DMS114 treated with DMSO at 0.1 percent for 48 hours (cell line): ENCODE measurements around the gene ADAMTS13.

Experiments used
- DNase-seq: peaks from one replicate; lab custom pipeline; 2025; ENCODE audit not compliant: unreplicated experiment; lab: John Stamatoyannopoulos, UW

The ADAMTS13 gene

GRCh38 chr9:133489253-133490190, 67.4 kb downstream of the ADAMTS13 start:
- DNase-seq = no peak

DNA sequence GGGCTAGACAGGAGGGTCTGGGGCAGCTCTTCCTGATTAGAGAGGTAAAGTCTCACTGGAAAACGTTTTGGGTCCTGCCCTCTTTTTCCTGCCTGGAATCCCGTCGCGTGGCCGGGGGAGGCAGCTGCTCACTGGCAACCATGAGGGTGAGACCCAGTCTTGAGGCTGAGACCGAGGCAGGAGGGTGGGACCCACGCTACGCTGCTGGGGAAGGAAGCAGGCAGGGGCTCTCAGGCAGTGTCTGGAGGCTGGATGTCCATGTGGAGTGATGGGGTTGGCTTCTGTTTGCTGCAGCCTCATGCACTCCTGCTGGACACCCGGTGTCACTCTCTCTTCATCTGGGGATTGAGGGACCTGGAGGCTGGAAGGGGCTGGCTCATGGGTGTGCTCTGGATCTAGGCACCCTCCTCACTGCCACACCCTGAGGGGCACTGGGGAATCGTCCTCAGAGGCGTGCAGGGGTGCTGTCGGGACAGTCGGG, 68.1 kb downstream of the ADAMTS13 start:
- DNase-seq = no peak

DNA sequence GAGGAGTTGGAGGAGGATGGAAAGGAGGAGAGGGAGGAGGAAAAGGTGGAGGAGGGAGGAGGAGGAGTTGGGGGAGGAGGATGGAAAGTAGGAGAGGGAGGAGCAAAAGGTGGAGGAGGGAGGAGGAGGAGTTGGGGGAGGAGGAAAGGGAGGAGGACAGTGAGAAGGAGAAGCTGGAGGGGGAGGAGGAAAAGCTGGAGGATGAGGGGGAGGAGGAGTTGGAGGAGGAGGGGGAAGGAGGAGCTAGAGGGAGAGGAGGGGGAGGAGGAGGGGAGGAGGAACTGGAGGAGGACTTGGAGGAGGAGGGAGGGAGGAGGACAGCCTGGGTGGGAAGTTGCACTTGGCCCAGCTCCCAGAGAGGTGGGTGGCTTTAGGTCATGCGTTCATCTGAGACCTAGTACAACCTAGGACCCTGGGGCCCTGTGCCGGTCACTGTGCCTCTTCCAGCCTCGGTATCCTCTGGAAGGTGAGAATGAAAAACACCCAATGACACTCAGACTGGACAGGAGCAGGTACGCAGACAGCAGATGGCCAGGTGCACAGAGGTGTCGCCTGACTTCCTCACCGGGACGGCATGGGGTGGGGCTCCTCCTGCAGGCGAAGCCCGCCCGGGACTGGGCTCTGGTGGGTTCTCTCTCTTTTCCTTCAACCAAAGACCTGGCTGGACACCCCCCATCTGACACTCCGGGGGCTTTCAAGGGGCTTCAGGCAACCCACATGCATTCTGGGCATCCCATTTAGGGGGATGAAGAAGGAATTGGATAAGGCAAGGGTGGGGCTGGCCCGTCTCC, 68.9 kb downstream of the ADAMTS13 start:
- no peak for DNase-seq

DNA sequence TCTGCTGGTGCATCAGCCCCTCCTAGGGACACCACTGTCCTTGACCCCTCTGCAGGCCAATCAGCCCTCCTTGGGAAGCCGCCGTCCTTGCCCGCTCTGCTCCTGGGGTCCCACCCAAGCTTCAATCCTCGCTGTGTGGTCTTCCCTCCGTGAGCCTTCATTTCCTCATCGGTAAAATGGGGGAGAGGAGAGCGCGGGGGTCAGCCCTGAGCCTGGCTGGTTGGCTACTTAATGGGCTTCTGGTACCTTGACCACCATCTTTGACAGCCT, 69.4 kb downstream of the ADAMTS13 start:
- no peak for DNase-seq

DNA sequence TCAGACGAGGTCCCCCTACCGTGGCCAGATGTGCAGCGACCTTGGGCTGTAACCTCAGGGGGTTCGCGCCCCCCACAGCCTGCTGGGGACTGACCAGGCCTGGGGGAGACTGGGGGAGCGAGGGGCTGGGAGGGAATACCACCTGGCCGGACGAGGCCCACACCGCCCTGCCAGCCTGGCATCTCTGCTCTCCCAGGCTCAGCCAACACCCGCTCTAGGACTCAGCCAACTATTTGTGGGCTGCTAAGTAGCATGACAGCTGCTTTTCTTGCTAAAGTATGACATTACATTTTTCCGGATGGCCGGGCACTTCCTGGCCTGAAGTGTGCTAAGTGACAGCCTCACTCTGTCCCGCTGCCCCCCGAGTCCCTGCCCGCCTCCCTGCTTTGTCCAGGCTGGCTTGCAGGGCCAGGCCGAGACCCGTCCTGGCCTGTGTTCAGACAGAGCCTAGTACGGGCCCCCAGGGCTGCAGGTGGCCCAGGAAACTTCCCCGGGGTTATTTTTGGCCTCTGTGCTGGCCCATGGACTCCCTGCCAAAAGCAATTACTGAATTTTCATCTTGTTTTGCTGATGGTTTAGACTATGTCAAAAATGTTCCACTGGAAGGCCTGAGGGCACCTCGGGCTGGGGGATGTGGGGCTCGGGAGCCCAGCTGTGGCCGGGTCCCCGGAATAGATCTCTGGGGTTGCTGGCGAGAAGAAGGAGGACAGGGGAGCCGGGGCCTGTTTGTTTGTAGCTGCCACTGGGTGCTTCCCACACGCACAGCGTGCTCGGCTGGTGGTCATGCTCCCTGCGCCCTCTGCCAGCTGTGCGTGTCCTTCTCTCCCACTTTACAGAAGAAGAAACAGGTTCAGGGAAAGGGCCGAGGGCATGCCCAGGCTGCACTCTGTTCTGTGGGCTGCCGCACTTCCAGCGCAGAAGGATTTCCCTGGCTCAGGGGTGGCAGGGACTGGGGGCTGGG, 70.2 kb downstream of the ADAMTS13 start:
- no peak for DNase-seq

GRCh38 chr9:133493428-133493827, 71.3 kb downstream of the ADAMTS13 start:
- no peak for DNase-seq

DNA sequence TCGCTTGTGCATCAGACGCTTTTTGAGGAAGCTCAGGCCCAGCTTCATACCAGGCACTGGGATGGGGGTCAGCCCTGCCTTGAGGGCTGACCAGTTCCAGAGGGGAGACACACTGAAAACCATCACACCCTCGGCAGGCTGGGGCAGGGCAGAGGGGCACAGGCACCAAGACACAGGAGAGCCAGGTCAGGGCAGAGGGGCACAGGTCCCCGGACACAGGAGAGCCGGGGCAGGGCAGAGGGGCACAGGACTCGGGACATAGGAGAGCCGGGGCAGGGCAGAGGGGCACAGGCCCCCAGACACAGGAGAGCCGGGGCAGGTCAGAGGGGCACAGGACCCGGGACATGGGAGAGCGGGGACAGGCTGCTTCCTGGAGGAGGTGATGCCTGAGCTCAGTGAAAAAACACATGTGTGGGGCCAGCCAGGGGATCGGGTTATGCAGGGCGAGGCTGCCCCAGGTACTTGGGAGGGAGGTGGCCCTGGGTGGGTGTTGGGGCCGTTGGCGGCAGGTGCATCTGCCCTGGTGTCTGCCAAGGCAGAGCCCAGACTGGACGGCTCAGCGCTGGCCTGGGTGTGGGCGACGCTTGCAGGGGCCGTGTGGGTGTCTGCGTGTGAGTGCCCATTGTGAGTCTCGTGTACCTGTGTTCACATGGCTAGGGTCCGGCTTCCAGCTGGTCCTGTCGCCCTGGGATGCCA, 71.8 kb downstream of the ADAMTS13 start:
- DNase-seq = no peak

DNA sequence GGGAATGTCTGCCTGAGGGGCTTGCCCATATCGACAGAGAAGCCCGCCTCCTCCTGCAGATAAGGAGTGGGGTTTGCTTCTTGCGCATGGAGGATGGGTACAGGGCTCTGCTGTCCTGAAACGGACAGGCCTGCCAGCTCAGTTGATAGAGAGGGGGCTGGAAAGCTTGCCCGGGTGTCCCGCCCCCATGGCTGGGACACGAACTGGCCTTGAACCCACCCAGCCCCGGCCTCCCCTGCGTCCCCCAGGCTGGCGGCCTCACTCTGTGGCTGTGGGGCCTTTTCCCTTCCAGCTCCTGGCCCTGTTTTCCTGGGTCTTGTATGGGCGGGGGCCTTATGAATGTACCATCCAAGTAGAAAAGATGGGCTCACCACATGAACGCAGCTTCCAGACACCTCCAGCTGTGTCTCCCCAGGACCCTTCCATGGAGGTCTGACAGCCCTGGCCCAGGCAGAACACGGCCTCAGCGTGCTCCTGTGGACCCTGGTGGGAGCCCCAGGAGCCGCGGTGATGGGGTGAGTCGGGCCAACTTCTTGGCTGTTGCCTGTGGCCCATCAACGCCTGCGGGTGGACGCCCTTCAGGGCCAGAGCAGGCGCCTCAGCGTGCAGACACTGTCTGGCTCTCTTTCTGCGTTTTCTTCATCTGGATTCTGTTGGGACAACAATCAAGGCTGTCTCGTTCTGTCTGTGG, 72.6 kb downstream of the ADAMTS13 start:
- no peak for DNase-seq

GRCh38 chr9:133495327-133496293, 73.4 kb downstream of the ADAMTS13 start:
- DNase-seq = no peak

GRCh38 chr9:133496861-133497842, 75.0 kb downstream of the ADAMTS13 start:
- no peak for DNase-seq

GRCh38 chr9:133499132-133499891, 77.1 kb downstream of the ADAMTS13 start:
- no peak for DNase-seq

GRCh38 chr9:133499892-133500270, 77.7 kb downstream of the ADAMTS13 start:
- DNase-seq = no peak

DNA sequence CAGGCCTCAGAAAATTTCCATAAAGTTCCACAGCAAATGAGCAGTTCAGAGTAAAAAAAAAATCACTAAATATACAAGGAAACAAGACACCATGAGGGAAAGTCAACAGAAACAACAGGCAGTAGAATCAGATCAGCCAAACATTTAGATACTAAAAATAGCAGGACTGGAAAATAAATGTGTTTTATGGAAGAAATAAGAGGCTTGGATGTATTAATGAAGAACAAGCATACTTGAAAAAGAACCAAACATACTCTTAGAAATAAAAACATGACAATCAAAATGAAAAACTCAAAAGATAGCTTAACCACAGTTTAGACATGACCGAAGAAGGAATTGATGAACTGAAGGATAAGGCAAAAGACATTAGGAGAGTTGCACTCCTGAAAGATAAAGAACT, 79.9 kb downstream of the ADAMTS13 start:
- DNase-seq = no peak

DNA sequence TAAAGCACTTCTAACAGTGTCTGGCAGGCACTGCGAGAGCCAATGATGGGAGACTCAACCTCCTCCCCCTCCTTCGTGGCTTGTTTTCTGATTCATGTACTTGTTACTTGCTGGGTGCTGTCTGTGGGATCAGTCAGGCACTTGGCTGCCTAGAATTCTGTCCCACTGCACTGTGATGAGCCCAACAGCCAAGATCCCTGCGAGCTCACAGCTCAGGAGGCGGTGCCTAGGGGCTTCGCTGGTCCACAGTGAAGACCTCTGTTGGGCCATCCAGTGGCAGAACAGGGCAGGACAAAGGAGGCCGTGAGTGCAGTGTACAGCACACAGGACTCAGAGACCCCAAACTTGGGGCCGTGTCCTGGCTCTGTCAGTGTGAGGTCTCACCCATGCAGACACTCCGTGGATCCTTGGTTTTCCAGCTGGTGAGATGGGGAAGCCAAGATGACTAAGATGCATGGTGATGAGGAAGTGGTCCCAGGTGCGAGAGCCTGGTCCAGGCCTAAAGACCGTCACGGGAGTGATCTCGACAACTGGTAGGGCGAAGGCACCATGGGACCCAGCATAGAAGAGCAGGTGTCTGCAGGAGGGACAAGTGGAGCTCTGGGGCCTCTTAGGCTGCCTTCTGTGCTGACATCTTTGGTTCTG, 83.1 kb downstream of the ADAMTS13 start:
- DNase-seq = no peak

- no peak for DNase-seq
Observed at GRCh38 chr9:133505901-133506652, 83.9 kb downstream of the ADAMTS13 start.

GRCh38 chr9:133506653-133507038, 84.5 kb downstream of the ADAMTS13 start:
- no peak for DNase-seq
